HG02973 (cell line): Measurements from ENCODE around the gene ZNF292.
"Not testable (repeated sequence)": the region's sequence is repeated elsewhere in the genome, so short reads cannot be mapped to it uniquely, and the experiment has no call there.

Experiments used
- ATAC-seq: cut with Tn5 transposase; IDR thresholded peaks from one replicate; pipeline ENCODE4 v1.9.1; 2021; ENCODE audit warnings: moderate library complexity; ENCODE audit not compliant: unreplicated experiment

ZNF292 gene

GRCh38 chr6:87154993-87155841 lies at the start of gene ZNF292:
TSS of gene ZNF292 (plus strand) at chr6:87155565. CDS start at chr6:87155592, 27 bp downstream.
- peak; percentile 74 for ATAC-seq

- no peak for ATAC-seq
Observed at GRCh38 chr6:87105823-87106222, 49.5 kb upstream of the ZNF292 start.

GRCh38 chr6:87110636-87111035 lies 44.7 kb upstream of the ZNF292 start:
- ATAC-seq = no peak

GRCh38 chr6:87115402-87116135 lies 39.8 kb upstream of the ZNF292 start:
- ATAC-seq = peak; percentile 95

- ATAC-seq = no peak
Observed at GRCh38 chr6:87116922-87117321, 38.4 kb upstream of the ZNF292 start.

GRCh38 chr6:87118054-87118453 lies 37.3 kb upstream of the ZNF292 start:
- ATAC-seq = no peak

- no peak for ATAC-seq
Observed at GRCh38 chr6:87122477-87122876, 32.9 kb upstream of the ZNF292 start.

GRCh38 chr6:87124074-87124473 lies 31.3 kb upstream of the ZNF292 start:
- no peak for ATAC-seq

GRCh38 chr6:87126501-87126900 lies 28.9 kb upstream of the ZNF292 start:
- ATAC-seq = no peak

- no peak for ATAC-seq
Observed at GRCh38 chr6:87127737-87128136, 27.6 kb upstream of the ZNF292 start.

- ATAC-seq = no peak
Observed at GRCh38 chr6:87136963-87137362, 18.4 kb upstream of the ZNF292 start.

GRCh38 chr6:87139236-87139635 lies 16.1 kb upstream of the ZNF292 start:
- no peak for ATAC-seq

- not testable (repeated sequence) for ATAC-seq
Observed at GRCh38 chr6:87139927-87140326, 15.4 kb upstream of the ZNF292 start.

GRCh38 chr6:87146363-87146762 lies 9.0 kb upstream of the ZNF292 start:
- ATAC-seq = peak; percentile 52

- no peak for ATAC-seq
Observed at GRCh38 chr6:87150406-87150805, 5.0 kb upstream of the ZNF292 start.

- no peak for ATAC-seq
Observed at GRCh38 chr6:87151471-87151780, 3.9 kb upstream of the ZNF292 start.

GRCh38 chr6:87151781-87152525 lies 3.4 kb upstream of the ZNF292 start:
- peak; percentile 29 for ATAC-seq

GRCh38 chr6:87152526-87152955 lies 2.8 kb upstream of the ZNF292 start:
- ATAC-seq = no peak

GRCh38 chr6:87154641-87154992 lies 748 bp upstream of the ZNF292 start:
- ATAC-seq = no peak

- ATAC-seq = no peak
Observed at GRCh38 chr6:87155842-87156815, 764 bp downstream of the ZNF292 start.
